ENCODE data around the gene SLC25A36.
"Not testable (repeated sequence)": the region's sequence is repeated elsewhere in the genome, so short reads cannot be mapped to it uniquely, and the experiment has no call there.

SLC25A36 gene

DNA sequence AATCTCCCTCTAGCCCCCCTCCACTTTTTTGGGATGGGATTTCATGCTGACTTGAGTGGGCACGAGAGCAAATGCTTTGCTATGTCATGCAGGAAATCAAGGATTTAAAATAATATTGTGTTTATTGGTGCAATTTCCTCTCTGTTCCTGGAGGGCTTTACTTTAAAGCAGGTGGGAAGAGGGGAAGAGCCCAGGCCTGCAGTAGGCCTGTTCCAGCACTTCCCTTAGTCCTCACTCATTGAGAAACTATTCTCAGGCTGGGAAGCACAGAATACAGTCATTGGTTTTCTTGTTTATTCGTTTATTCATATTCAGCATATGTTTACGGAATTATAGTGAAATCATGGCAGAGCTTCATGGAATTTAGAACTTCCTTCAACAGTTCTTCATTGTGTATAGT is 67.9 kb downstream of the SLC25A36 start:
- Histone ChIP-seq H3K9me3 (ENCODE audit: severe bottlenecking) (peaks cover 3% of the 10 kb centered on the region), H3K36me3 (no peaks in the 10 kb centered on the region), H3K27ac (no peak overlapping the region), H3K27me3 (ENCODE audit: insufficient read depth, low read depth, severe bottlenecking) (no peaks in the 10 kb centered on the region), H3K4me3 (ENCODE audit: low read depth, low read length) (no peak overlapping the region)
- TF ChIP-seq, protein P1, sequence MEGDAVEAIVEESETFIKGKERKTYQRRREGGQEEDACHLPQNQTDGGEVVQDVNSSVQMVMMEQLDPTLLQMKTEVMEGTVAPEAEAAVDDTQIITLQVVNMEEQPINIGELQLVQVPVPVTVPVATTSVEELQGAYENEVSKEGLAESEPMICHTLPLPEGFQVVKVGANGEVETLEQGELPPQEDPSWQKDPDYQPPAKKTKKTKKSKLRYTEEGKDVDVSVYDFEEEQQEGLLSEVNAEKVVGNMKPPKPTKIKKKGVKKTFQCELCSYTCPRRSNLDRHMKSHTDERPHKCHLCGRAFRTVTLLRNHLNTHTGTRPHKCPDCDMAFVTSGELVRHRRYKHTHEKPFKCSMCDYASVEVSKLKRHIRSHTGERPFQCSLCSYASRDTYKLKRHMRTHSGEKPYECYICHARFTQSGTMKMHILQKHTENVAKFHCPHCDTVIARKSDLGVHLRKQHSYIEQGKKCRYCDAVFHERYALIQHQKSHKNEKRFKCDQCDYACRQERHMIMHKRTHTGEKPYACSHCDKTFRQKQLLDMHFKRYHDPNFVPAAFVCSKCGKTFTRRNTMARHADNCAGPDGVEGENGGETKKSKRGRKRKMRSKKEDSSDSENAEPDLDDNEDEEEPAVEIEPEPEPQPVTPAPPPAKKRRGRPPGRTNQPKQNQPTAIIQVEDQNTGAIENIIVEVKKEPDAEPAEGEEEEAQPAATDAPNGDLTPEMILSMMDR (IDR thresholded peaks at IDR 0.05; ENCODE audit: low read depth, low read length): no peak
- DNase-seq: no peak

DNA sequence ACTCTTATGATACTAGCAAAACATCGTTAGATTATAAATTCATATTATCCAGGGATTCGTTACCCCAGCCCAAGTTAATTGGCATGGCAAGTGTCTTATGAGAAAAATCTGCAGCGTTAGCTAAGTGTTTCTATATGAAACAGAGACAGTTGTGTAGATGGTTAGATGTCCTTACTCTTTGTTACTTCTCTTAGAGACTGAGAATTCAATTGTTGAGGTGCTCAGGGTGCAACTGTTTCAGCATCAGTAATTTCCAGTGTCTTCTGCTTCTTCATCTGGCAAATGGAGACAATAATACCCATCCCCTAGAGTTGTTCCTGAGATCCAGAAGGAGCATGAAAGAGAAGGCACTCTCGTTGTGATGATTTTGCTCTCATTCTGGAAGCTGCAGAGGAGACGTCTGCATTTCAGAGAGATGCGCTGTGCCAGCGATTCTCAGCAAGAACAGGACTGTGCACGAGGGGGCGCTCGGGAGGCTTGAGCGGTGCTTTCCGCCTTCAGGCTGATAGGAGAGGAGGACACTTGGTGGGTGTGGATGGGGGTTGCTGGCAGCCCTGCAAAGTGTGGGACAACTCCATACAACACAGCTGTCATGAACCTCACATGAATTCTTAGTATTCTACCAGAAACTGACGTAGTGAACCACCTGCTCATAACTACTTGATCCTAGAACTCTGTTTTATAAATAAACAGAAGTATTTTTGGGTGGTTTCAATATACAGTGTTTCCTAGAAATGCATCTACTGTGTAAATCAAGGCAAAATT is 69.8 kb downstream of the SLC25A36 start:
- DNase-seq: peak; percentile 89
- Histone ChIP-seq H3K27ac (no peak overlapping the region), H3K36me3 (no peaks in the 10 kb centered on the region), H3K4me3 (ENCODE audit: low read depth, low read length) (no peak overlapping the region), H3K27me3 (ENCODE audit: insufficient read depth, low read depth, severe bottlenecking) (no peaks in the 10 kb centered on the region), H3K9me3 (ENCODE audit: severe bottlenecking) (peaks cover 2% of the 10 kb centered on the region)
- TF ChIP-seq, protein P1 (IDR thresholded peaks at IDR 0.05; ENCODE audit: low read depth, low read length): peak; percentile 97

DNA sequence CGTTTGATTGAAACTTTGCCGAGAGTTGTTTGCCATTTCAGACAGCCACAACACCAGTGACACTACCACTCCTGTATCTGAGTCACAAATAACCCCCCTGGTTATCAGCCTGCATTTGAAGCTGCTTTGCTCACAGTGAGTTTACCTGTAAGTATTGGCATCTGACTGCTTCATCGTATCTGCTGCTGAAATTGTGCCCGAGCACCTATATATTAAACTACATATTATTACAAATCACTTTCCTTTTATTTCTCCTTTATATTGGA is 70.3 kb downstream of the SLC25A36 start:
- TF ChIP-seq, protein P1 (IDR thresholded peaks at IDR 0.05; ENCODE audit: low read depth, low read length): no peak
- H3K27ac ChIP-seq: no peak overlapping the region

DNA sequence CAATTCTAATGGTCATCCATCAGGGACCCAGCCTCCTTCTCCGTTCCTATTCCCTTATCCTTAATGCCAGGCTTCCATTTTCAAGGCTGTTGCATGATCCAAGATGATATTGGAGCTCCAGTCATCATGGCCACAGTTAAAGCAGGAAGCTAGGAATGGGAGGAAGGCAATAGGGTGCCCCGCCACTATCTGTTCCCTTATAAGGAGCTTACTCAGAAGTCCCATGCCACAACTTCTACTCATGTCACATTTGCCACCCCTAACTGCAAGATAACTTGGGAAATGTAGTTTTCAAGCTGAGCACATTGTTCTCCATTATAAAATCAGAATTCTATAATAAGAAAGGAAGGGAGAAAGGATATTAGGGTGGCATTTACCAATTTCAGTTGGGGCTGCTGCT is 70.9 kb downstream of the SLC25A36 start:
- Histone ChIP-seq H3K27me3 (ENCODE audit: insufficient read depth, low read depth, severe bottlenecking) (no peaks in the 10 kb centered on the region), H3K27ac (no peak overlapping the region), H3K36me3 (no peaks in the 10 kb centered on the region), H3K4me3 (ENCODE audit: low read depth, low read length) (no peak overlapping the region), H3K9me3 (ENCODE audit: severe bottlenecking) (no peaks in the 10 kb centered on the region)
- DNase-seq: no peak
- TF ChIP-seq, protein P1 (IDR thresholded peaks at IDR 0.05; ENCODE audit: low read depth, low read length): no peak

More for the DNA sequence above, 70.3 kb downstream of the SLC25A36 start:
- no peaks in the 10 kb centered on the region for H3K9me3 ChIP-seq (ENCODE audit: severe bottlenecking)
- H3K27me3 ChIP-seq (ENCODE audit: insufficient read depth, low read depth, severe bottlenecking): no peaks in the 10 kb centered on the region
- no peak for DNase-seq
- H3K36me3 ChIP-seq: no peaks in the 10 kb centered on the region
- H3K4me3 ChIP-seq (ENCODE audit: low read depth, low read length): no peak overlapping the region

DNA sequence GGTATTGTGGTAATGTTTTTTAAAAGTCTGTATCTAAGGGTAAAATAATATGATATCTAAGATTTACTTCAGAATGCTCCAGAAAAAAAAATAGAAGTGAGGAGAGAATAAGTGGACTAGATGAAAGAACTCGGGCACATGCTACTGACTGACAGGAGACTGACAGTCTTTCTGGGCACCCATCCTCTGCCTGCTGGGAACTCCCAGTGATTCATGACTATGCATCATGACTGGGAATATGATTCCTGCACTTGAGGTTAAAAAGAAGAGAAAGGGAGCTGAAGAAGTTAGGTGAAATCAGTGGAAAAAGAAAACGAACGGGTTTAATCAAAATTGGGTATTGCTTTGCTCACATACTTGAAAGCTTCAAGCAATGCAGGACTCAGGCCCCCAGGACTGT is 73.8 kb downstream of the SLC25A36 start:
- Histone ChIP-seq H3K9me3 (ENCODE audit: severe bottlenecking) (no peaks in the 10 kb centered on the region), H3K27ac (no peak overlapping the region), H3K4me3 (ENCODE audit: low read depth, low read length) (no peak overlapping the region), H3K27me3 (ENCODE audit: insufficient read depth, low read depth, severe bottlenecking) (no peaks in the 10 kb centered on the region), H3K36me3 (no peaks in the 10 kb centered on the region)
- TF ChIP-seq, protein P1 (IDR thresholded peaks at IDR 0.05; ENCODE audit: low read depth, low read length): no peak
- no peak for DNase-seq

DNA sequence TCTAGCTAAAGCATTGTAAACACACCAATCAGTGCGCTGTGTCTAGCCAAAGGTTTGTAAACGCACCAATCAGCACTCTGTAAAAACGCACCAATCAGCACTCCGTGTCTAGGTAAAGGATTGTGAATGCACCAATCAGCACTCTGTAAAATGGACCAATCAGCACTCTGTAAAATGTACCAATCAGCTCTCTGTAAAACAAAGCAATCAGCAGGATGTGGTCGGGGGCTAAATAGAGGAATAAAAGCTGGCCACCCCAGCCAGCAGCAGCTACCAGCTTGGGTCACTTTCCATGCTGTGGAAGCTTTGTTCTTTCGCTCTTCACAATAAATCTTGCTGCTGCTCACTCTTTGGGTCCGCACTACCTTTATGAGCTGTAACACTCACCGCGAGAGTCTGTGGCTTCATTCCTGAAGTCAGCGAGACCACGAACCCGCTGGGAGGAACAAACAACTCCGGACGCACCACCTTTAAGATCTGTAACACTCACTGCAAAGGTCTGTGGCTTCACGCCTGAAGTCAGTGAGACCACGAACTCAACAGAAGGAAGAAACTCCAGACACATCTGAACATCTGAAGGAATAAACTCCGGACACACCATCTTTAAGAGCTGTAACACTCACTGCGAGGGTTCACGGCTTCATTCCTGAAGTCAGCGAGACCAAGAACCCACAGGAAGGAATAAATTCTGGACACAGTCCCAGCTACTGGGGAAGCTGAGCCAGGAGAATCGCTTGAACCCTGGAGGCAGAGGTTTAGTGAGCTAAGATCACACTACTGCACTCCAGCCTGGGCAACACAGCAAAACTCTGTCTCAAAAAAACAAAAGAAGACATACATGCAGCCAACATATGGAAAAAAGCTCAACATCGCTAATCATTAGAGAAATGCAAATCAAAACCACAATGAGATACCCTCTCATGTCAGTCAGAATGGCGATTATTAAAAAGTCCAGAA is 76.0 kb downstream of the SLC25A36 start:
- not testable (repeated sequence) for H3K4me3 ChIP-seq (ENCODE audit: low read depth, low read length); H3K27me3 ChIP-seq (ENCODE audit: insufficient read depth, low read depth, severe bottlenecking); DNase-seq; H3K9me3 ChIP-seq (ENCODE audit: severe bottlenecking); H3K27ac ChIP-seq; H3K36me3 ChIP-seq

Measured in WERI-Rb-1 (cell line).